ENCODE results near the gene RCOR1. TPM values are rescaled to one million over a fixed set of nuclear protein-coding genes. Genes with fewer than 3 reads are reported as not detected.
"Not testable (repeated sequence)": the region's sequence is repeated elsewhere in the genome, so short reads cannot be mapped to it uniquely, and the experiment has no call there.

Gene RCOR1
- total RNA-seq, 3 donors from 2014 or later = 29.4 to 31.3 (median 29.5) TPM

GRCh38 chr14:102630405-102630804, 38.0 kb downstream of the RCOR1 start:
- ATAC-seq (no peak), DNase-seq (no peak)
- no peak overlapping the region for H3K4me3 ChIP-seq
- H3K9me3 ChIP-seq = no peaks in the 10 kb centered on the region
- TF ChIP-seq, protein P1, sequence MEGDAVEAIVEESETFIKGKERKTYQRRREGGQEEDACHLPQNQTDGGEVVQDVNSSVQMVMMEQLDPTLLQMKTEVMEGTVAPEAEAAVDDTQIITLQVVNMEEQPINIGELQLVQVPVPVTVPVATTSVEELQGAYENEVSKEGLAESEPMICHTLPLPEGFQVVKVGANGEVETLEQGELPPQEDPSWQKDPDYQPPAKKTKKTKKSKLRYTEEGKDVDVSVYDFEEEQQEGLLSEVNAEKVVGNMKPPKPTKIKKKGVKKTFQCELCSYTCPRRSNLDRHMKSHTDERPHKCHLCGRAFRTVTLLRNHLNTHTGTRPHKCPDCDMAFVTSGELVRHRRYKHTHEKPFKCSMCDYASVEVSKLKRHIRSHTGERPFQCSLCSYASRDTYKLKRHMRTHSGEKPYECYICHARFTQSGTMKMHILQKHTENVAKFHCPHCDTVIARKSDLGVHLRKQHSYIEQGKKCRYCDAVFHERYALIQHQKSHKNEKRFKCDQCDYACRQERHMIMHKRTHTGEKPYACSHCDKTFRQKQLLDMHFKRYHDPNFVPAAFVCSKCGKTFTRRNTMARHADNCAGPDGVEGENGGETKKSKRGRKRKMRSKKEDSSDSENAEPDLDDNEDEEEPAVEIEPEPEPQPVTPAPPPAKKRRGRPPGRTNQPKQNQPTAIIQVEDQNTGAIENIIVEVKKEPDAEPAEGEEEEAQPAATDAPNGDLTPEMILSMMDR (IDR thresholded peaks at IDR 0.05) = no peak
- peaks cover 9% of the 10 kb centered on the region for H3K4me1 ChIP-seq (ENCODE audit: low read depth)
- intact Hi-C loops (cut with DNase I, micrococcal nuclease) = no loop called here
- no peaks in the 10 kb centered on the region for H3K36me3 ChIP-seq (ENCODE audit: low read depth)

GRCh38 chr14:102630881-102631280, 38.4 kb downstream of the RCOR1 start:
- Histone ChIP-seq H3K4me3 (no peak overlapping the region), H3K9me3 (no peaks in the 10 kb centered on the region), H3K4me1 (ENCODE audit: low read depth) (peaks cover 9% of the 10 kb centered on the region), H3K36me3 (ENCODE audit: low read depth) (no peaks in the 10 kb centered on the region)
- no peak for DNase-seq
- no peak for ATAC-seq
- TF ChIP-seq, protein P1 (IDR thresholded peaks at IDR 0.05) = no peak
- intact Hi-C loops (cut with DNase I, micrococcal nuclease) = no loop called here

DNA sequence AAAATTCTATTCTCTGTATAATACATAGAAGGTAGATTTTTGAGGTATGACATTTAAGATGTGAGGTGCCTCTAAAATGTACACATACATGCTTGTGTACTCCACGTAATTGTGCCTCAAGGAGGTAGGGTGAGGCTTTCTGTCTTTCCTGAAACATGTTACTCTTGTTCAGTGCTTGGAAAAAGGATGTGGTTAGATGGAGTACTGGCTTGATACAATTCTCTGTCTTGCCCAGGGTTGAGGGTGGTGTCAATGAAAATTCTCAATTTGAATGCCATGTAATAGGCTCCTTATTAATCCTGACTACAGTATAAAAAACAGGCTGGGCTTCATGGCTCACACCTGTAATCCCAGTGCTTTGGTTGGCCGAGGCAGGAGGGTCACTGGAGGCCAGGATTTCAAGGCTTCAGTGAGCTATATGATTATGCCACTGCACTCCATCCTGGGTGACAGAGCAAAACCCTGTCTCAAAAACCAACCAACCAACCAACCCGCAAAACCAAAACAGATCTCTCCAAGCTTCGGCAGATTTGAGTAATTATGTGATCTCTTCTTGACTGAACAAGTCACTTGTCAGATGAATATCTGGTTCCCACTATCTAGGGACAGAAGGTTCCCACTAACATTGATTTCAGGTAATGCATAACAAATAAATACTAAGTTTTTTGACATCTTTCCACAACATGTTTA, 41.6 kb downstream of the RCOR1 start:
- no peak for ATAC-seq
- TF ChIP-seq, protein P1 (IDR thresholded peaks at IDR 0.05) = no peak
- H3K4me3 ChIP-seq = no peak overlapping the region

DNA sequence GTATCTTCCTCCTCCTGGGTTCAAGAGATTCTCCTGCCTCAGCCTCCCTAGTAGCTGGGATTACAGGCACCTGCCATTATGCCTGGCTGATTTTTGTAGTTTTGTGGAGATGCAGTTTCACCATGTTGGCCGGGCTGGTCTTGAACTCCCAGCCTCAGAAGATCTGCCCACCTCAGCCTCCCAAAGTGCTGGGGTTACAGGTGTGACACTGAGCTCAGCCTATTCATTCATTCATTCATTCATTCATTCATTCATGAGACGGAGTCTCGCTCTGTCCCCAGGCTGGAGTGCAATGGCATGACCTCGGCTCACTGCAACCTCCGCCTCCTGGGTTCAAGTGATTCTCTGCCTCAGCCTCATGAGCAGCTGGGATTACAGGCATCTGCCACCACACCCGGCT, 47.2 kb downstream of the RCOR1 start:
- H3K4me1 ChIP-seq (ENCODE audit: low read depth); intact Hi-C loops (cut with DNase I, micrococcal nuclease); H3K36me3 ChIP-seq (ENCODE audit: low read depth); H3K4me3 ChIP-seq; DNase-seq; H3K9me3 ChIP-seq; ATAC-seq: not testable (repeated sequence)

More for the DNA sequence above, 41.6 kb downstream of the RCOR1 start:
- Histone ChIP-seq H3K4me1 (ENCODE audit: low read depth) (peaks cover 6% of the 10 kb centered on the region), H3K36me3 (ENCODE audit: low read depth) (no peaks in the 10 kb centered on the region), H3K9me3 (no peaks in the 10 kb centered on the region)
- no peak for DNase-seq
- intact Hi-C loops (cut with DNase I, micrococcal nuclease) = no loop called here

DNA sequence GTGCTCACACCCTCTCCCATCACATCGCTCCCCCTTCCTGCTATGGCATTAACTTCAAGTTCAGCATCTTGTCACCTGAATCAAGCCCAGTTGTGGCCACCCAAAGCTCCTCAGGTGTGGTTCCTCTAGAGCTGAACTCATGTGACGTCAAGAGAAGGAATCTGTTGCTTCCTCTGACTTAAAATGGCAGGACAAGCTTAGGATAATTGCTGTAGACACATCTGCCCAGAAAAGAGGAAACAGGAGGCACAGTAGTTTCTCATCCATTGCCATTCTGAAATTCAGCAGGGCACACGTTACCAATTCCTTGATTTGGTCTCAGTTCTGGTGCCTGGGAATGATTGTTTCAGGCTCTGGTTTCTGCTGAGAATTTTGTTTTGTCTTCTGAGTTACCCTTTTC, 52.1 kb downstream of the RCOR1 start:
- intact Hi-C loops (cut with DNase I, micrococcal nuclease) = no loop called here
- H3K4me3 ChIP-seq = no peak overlapping the region
- no peaks in the 10 kb centered on the region for H3K9me3 ChIP-seq
- ATAC-seq = peak; percentile 15
- TF ChIP-seq, protein P1 (IDR thresholded peaks at IDR 0.05) = no peak
- H3K4me1 ChIP-seq (ENCODE audit: low read depth) = peaks cover 7% of the 10 kb centered on the region
- DNase-seq = no peak
- H3K36me3 ChIP-seq (ENCODE audit: low read depth) = no peaks in the 10 kb centered on the region

DNA sequence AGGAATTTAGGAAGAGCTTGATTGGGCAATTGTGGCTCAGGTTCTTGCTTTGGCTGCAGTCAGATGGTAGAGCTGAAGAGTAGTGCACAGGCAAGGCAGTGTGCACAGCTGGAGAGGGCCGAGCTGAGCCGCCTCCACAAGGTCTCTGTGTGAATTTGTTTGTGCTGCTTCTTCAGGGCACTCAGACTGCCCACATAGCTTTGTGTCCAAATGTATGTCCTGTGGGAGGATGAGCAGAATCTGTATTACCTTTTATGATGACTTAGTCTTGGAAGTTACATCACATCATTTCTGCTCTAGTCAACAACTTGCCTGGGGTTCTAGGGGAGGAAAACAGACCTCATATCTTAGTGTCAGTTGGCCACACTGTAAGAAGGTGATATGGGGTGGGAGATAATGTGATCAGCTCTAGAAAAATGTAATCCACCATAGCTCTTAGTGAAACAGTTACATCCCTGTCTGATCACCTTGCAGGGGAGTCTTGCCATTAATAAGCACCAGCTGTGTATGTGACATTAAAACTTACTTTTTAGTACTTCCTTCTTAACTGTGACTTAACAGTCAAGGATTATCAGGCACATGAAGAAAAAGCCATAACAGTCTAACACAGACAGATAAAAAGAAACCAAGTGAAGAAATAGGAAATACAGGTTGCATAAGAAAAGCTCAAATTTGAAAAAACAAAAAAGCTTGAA, 53.4 kb downstream of the RCOR1 start:
- peaks cover 7% of the 10 kb centered on the region for H3K4me1 ChIP-seq (ENCODE audit: low read depth)
- ATAC-seq = no peak
- H3K4me3 ChIP-seq = no peak overlapping the region
- no peaks in the 10 kb centered on the region for H3K36me3 ChIP-seq (ENCODE audit: low read depth)
- intact Hi-C loops (cut with DNase I, micrococcal nuclease) = no loop called here
- TF ChIP-seq, protein P1 (IDR thresholded peaks at IDR 0.05) = no peak
- DNase-seq = no peak
- H3K9me3 ChIP-seq = no peaks in the 10 kb centered on the region
